GF-D8 (cell line): Measurements from ENCODE around the gene GRM4.
A peak's percentile ranks its signal among the peaks of the same experiment; 100 is the strongest.
"Not testable (repeated sequence)": the region's sequence is repeated elsewhere in the genome, so short reads cannot be mapped to it uniquely, and the experiment has no call there.

Experiments
- DNase-seq: peaks from one replicate; lab custom pipeline; 2025; lab: John Stamatoyannopoulos, UW

Gene GRM4

GRCh38 chr6:34061348-34061747, 84.5 kb downstream of the GRM4 start:
- no peak for DNase-seq

DNA sequence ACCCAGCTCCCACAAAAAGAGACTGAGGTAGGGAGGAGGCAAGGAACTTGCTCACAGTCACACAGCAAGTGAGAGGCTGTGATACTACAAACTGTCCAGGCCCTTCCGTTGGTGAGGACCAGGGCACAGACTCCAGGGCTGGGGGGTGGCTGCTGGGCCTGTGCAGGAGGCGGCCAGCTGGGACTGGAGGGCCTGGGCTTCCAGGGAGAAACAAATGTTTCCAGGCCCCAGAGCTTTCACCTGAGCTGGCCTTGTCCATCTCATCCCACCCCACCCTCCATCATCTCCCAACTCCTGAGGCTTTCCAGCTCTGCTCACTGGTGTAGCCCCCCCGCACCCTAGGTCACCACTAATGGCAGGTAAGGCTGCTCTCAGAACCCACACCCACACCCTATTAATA, 86.0 kb downstream of the GRM4 start:
- no peak for DNase-seq

DNA sequence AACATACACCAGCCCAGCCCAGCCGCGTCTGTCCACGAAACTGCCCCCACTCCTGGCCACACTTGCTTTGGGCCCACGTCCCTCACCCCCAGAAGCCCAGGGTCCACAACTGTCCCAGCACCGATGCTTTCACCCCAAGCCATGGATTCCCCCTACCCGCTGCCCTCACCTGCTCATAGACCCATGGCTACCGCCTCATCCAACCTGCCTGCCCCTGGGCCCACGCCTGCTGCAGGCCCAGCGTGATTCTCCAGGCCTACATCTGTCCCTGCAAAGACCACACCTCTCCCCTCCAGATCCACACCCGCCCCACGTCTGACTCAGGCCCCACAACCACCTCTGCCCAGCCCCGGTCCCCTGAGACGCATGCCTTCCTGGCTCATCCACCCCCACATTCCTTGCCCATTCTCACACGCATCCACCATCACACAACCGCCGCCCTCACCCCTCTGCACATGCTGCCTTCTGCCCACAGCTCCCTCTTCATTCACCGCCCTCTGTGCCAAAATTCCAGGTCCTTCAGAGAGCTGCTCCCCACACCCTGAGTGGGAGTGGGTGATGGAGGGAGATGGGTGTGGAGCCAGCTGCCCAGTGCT, 86.7 kb downstream of the GRM4 start:
- no peak for DNase-seq

- no peak for DNase-seq
Observed at GRCh38 chr6:34057790-34058189, 88.1 kb downstream of the GRM4 start.

DNA sequence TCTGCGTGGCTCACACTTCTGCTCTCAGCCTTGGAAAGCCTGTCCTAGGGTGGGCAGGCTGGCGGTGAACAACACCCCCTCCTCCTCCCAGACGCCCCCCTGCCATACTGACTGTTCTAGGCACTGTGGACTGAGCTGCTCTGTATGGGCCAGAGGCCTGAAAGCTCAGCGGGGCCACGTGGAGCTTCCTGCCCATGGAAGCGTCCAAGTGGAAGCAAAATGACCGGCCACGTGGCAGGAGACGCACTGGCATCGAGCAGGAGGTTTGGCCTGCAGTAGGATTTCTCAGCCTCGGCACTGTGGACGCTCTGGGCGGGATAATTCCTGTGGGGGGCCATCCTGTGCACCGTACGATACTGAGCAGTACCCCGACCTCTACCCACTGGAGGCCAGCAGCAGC, 88.7 kb downstream of the GRM4 start:
- DNase-seq = no peak

- DNase-seq = no peak
Observed at GRCh38 chr6:34056305-34057108, 89.4 kb downstream of the GRM4 start.

GRCh38 chr6:34055223-34055933, 90.5 kb downstream of the GRM4 start:
- DNase-seq = peak; percentile 19

- DNase-seq = no peak
Observed at GRCh38 chr6:34053721-34054120, 92.2 kb downstream of the GRM4 start.

GRCh38 chr6:34052918-34053608, 92.8 kb downstream of the GRM4 start:
- no peak for DNase-seq

- no peak for DNase-seq
Observed at GRCh38 chr6:34052071-34052825, 93.6 kb downstream of the GRM4 start.

DNA sequence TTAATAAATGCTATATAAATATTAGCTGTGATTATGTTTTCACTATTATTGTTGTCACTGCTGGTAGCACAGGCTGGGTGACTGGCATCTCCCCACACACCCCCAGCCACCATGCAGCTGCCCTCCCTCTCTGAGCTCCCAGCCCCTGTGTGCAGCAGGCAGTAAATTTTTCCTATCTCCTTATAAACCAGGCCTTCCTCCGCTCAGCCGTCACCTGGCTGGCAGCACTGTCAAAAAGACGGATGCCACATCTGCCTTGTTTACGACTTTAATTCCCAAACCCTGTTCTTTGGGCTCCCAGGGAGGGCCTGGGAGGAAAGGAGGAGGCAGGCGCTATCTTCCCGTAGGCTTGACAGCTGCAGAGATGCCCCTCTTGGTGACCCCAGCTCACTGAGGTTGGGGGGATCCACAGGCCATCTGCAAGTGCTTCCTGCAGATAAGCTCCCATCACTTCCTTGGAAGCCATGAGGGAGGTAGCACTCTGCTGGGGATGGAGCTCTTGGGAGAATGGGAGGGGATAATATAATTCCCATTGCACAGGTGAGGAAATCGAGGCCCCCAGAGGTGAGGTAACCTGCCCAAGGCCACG, 94.5 kb downstream of the GRM4 start:
- DNase-seq = no peak

- DNase-seq = no peak
Observed at GRCh38 chr6:34050691-34051090, 95.2 kb downstream of the GRM4 start.

DNA sequence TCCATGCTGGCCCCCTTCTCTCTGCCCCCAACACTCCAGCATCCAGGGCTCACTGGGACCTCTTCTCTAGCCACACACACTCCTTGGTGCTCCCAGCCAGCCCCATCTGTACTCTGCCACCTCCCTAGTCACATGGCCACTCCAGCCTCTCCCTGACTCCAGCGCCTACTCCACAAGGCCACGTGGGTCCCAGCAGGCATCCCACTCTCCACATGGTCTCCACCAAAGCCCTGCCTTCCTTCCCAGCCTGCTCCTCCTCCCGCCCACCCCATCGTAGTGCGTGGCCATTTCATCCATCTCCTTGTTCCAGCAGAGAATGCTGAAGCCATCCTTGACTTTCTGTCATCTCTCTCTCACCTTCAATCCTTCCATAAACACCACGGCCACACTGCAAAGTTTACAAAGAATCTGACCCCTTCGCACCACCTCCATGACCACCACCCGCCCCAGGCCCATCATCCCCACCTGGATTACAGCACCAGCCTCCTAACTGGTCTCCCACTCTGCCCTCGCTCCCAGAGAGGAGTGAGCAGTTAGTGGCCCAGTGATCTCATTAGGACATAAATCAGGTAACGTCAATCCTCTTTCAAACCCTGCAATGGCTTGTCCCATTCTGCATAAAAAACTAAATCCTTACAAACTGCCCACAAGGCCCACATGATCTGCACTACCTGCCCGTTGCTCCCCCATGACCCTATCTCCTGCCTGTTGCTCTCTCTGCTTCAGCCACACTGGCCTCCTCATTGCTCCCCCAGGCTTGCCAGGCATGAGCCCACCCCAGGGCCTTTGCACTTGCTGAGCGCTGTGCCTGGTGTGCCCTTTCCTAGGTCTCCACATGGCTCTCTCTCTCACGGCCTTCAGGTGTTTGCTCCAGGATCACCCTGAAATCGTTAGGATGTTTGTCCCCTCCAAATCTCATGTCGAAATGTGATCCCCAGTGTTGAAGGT, 96.2 kb downstream of the GRM4 start:
- no peak for DNase-seq

- no peak for DNase-seq
Observed at GRCh38 chr6:34047913-34048867, 97.7 kb downstream of the GRM4 start.

DNA sequence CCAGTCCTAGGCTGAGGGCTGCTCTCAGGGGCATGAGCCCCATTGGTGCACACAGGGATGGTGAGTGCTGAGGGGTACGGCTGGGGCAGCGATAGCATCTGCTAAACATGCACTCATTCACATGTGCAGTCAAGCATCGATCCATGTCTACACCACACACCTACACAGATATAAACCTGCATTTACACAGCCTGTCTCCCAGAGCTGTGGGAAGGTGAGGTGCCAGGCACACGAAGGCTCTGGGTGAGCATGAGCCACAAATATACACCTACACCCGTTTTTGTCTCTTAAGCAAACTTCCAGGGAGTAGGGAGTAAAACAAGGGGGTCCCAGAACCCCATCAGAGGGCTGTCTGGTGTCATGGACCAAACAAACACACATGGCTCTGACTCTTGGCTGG, 99.3 kb downstream of the GRM4 start:
- DNase-seq = no peak

DNA sequence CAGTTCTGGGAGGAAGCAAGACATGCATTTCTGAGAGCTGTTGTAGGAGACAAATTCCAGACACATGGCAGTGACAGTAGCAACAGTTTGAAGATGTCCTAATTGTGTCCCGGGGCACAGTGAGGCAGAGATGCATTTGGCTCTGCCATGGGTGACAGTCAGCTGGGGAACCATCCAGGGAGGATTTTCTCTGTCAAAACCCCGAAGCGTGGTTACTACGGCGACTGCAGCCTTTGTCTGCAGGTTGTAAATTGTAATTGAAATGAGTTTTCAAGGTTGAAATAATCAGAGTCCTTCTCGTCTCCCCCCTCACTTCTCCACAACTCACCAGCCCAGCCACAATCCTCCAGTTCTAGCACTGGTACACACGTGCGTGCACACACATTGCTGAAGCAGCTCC, 100.1 kb downstream of the GRM4 start:
- no peak for DNase-seq

DNA sequence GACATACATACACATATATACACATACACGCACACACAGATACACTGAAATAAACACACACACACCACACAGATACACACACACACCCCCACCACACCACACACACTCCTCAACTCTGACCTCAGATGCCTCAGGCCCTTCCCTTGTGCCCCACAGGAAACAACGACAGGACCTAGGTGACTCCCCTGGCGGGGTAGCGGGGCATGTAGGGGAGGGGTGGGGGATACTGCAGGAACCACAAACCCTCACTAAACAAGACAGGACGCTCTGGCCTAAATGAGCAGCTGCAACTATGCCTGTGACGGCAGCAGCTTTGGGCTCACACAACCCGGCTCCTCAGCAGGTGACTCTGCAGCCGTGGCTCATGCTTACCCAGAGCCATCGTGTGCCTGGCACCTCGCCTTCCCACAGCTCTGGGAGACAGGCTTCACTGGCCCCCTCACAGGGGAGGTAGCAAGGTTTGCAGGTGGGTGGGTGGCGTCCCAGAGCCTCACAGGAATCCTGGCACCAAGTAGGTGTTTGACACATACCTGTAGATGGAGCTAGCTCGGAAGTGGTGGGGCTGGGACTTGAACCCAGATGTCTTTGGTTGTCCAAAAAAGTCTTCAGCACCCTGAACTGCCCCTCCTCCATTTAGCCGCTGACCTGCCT, 100.8 kb downstream of the GRM4 start:
- DNase-seq = no peak

- DNase-seq = no peak
Observed at GRCh38 chr6:34043359-34043758, 102.5 kb downstream of the GRM4 start.

DNA sequence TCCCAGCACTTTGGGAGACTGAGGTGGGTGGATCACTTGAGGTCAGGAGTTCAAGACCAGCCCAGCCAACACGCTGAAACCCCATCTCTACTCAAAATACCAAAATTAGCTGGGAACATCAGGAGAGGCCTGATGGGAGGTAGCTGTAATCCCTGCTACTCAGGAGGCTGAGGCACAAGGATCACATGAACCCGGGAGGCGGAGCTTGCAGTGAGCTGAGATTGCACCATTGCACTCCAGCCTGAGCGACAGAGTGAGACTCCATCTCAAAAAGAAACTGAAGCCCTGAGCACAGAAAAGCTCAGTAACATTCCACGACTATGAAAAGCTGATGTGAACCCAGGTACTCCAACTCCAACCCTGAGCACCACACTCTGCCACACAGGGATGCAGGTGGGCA, 103.9 kb downstream of the GRM4 start:
- not testable (repeated sequence) for DNase-seq
